Kidney tubule cell (primary cell): ENCODE results near the gene AHNAK.
A peak's percentile ranks its signal among the peaks of the same experiment; 100 is the strongest.

Source experiments
- DNase-seq: peaks from one replicate; pipeline ENCODE4 v3.0.0-alpha.2; 2018; ENCODE audit warnings: low spot score

The AHNAK gene

DNA sequence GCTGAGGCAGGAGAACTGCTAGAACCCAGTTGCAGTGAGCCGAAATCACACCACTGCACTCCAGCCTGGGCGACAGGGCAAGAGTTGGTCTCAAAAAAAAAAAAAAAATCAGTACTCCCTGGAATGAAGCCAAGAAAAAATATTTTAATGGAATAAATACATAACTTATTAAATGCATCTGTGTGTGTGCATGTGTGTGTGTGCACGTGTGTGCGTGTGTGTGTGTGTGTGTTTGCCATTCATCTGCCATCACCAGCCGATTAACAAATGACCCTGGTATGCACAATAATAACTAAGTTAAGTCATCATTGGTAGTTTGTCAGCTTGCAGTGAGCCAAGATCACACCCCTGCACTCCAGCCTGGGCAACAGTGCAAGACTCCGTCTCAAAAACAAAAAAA, 162.8 kb downstream of the AHNAK start:
- peak; percentile 53 for DNase-seq
